GM18517 (cell line): ENCODE data around the gene NAPA.

Experiments used
- ATAC-seq: cut with Tn5 transposase; IDR thresholded peaks from one replicate; pipeline ENCODE4 v1.9.1; 2021; ENCODE audit warnings: mild to moderate bottlenecking, moderate library complexity; ENCODE audit not compliant: unreplicated experiment

The NAPA gene

DNA sequence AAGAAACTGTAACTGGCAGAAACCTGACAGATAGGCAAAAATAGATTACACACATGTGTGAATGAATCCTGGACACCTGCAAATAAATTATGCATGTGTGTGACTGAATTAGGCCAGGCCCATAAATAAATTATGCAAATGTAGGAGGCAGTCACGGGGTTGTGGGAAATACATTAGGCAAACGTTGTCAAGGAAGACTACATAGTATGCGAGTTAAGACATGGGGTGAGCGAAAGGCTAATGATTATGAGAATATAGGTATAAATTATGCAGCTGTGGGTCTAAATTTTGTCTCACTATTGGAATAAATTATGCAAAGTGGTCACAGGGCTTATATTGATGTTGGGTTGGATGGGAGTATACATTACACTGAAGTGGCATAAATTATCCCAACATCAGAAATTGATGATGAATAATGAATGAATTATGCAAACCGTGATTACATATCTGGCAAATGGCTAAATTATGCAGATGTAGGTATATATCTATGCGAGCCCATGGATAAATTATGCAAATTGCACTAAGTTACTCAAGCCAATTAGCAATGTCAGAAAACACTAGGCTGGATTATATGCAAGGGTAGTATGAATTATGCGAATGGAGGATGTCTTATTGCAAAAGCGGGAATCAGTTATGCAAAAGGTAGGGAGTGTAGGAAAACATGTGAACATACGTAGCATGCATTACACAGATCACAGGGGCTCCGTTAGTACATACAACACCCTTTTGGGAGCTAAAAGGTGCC is 50.0 kb downstream of the NAPA start:
- ATAC-seq, result no peak

DNA sequence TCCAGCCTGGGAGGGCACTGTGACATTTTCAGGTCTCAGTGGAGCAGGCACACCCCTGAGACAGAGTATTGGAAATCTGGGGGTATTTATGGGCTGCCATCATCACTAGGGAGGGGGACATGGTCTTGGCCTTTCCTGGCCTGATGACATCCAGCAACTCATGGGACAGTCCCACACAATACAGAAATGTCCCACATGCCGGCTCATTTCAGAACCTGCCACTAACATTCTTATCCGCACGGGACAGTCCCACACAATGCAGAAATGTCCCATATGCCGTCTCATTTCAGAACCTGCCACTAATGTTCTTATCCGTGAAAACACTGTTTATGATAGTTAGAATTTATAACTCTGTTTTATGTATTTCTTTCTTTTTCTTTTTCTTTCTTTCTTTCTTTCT is 53.0 kb downstream of the NAPA start:
- no peak for ATAC-seq

DNA sequence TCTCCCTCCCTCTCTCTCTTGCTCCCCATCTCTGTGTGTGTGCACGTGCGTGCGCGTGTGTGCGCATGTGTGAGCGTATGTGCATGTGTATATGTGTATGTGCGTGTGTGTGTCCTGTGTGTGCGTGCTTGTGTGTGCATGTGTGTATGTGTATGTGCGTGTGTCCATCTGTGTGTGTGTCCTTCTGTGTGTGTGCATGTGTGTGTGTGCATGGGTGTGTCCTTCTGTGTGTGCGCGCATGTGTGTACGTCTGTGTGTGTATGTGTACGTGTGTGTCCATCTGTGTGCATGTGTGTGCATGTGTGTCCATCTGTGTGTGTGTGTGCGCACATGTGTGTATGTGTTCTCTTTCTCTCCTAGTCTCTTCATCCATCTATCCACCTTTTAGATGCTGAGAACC is 55.4 kb downstream of the NAPA start:
- no peak for ATAC-seq

DNA sequence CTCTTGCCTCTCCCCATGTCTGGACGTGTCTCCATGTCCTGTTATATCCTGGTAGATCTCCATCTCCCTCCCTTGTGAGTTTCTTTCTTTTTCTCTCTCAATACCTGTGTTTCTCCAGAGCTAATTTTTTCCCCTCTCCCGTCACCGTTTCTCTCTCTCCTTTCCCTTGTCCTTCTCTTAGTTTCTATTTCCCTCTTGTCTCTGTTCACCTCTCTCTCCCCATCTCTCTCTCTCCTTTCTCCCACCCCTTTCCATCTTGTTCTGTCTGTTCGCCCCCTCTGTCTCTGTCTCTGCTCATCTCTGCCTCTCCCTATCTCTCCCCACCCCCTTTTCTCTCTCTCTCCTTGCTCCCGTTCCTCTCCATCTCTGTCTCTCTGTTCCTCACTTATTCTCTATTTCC is 56.2 kb downstream of the NAPA start:
- ATAC-seq, result no peak

DNA sequence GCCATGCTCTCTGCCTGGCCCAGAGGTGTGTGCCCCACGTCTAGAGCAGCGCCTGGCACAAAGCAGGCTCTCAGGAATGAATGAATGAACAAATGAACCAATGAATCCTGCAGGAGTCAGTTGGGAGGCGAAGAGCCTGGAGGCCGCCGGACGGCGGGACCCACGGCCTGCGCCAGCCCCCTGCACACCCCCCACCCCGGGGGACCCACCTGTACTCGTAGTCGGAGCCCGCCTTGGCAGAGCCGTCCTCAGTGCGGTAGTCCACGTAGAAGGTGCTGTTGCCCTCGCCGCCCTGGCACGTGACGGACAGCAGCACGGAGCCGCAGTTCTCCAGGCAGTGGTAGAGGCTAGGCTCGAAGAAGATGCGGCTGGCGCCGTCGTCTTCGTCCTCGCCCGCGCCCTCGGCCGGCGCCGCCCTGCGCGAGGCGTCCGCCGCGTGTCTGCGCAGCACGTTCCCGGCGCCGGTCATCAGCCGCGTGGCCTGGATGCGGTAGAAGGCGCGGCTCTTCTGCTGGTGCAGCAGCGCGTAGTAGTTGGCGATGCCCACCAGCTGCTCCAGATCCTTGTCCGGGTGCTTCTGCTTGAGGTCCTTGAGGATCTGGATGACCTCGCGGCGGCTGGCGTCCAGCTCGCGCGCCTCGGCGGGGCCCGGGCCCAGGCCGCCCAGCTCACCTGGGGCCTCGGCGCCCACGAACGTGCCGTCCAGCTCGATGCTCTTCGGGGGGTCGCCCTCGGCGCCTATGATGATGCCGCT is 58.0 kb downstream of the NAPA start:
- ATAC-seq, result no peak

- ATAC-seq, result no peak
These were observed 64.4 kb downstream of the NAPA start for GRCh38 chr19:47450478-47450877.

- ATAC-seq, result no peak
These were observed 66.5 kb downstream of the NAPA start for GRCh38 chr19:47448360-47448727.

- ATAC-seq, result no peak
These were observed 67.1 kb downstream of the NAPA start for GRCh38 chr19:47447470-47448359.

GRCh38 chr19:47446534-47447469 is 68.1 kb downstream of the NAPA start:
- no peak for ATAC-seq

- ATAC-seq, result no peak
These were observed 68.9 kb downstream of the NAPA start for GRCh38 chr19:47445937-47446402.

- no peak for ATAC-seq
These were observed 69.3 kb downstream of the NAPA start for GRCh38 chr19:47445527-47445926.

GRCh38 chr19:47444388-47444821 is 70.5 kb downstream of the NAPA start:
- ATAC-seq, result no peak

DNA sequence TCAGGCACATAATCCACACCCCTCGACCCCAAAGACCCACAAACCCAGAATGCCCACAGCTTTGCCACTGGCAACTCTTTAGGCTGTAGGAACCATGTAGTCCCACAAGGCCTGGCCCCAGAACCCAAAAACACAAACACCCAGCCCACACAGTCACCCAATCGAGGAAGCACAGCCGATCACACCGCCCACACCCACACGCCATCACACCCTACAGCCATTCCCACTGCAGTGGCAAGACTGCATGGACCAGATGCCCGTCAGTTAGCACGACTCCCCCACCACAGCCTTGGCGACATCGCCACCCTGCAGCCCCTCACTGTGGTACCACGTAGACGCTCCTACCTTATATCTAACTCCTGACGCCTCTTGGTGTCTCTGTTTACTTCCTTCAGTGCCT is 71.5 kb downstream of the NAPA start:
- no peak for ATAC-seq

DNA sequence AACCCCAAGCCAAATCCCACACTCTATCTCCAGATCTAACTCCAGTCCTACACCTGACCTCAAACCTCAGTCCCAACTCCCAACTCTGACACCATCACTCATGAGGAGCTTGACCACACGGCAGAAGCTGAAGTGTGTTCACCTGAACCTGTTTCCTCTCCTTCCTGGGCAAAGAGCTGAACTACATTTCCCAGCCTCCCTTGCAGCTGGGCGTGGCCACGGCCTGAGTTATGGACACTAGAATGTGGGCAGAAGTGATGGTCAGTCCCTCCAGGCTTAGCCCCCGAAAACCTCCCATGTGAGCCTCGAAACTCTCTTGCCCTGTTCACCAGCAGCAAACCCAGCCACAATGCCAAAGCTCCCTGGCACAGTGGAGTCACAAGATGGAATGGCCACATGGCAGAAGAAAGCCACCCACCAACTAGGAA is 76.1 kb downstream of the NAPA start:
- no peak for ATAC-seq
